HG03575 (cell line): ENCODE data around the gene OR6P1.

ENCODE experiments used
- ATAC-seq: cut with Tn5 transposase; IDR thresholded peaks from one replicate; pipeline ENCODE4 v1.9.1; 2021; ENCODE audit not compliant: unreplicated experiment, insufficient number of reproducible peaks, low FRiP score; ENCODE audit errors: extremely low read depth

OR6P1 gene

GRCh38 chr1:158570480-158570879 lies at the start of gene OR6P1:
OR6P1 (minus strand) TSS chr1:158570580; CDS start chr1:158563604, 6,976 bp downstream.
- ATAC-seq = no peak

GRCh38 chr1:158613764-158614163 lies 43.4 kb upstream of the OR6P1 start:
- no peak for ATAC-seq

GRCh38 chr1:158611916-158612315 lies 41.5 kb upstream of the OR6P1 start:
- ATAC-seq = no peak

- no peak for ATAC-seq
Measured at GRCh38 chr1:158607296-158607695, 36.9 kb upstream of the OR6P1 start.

DNA sequence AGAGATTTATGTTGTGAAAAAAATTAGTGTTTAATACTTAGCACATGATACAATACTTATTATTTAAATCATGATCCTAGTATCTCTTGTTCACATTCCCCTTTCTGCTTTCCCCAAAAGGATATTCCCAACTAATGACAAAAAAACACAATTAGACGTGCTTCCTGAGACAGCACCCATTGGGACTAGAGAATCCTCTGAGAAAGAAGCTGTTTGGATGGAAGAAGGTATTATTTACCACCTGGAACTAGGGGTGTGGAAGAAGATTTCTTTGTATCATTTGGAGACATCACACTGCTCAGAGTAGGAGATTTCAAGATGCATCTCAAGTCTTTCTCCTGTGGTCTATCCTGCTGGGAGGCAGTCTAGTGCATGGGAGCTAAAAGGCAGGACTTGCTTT lies 34.6 kb upstream of the OR6P1 start, which contains the start of gene OR10Z1:
TSS of gene OR10Z1 (plus strand) at position 301 of the 400 bp plus-strand sequence. CDS start 1,171 bp downstream, outside the sequence.
- no peak for ATAC-seq

- ATAC-seq = no peak
Measured at GRCh38 chr1:158600735-158601134, 30.4 kb upstream of the OR6P1 start.

DNA sequence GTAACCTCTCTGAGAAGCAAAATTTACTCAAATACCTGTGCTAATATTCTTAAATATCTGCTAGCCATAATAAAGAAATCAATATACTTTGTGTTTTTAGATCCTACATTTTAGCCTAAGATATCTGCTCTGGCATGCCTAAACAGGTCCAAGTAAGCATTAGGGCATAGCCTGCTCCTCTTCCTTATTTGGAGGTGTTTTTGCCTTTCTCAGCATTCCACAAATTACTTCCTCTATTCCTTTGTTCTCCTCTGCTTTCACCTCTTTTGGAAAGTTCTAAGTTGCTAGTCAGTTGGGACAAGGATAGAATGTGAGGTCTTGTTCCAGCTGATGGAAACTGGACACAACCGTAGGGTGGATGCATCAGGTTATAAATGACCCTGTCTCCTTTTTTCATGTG lies 16.6 kb upstream of the OR6P1 start:
- ATAC-seq = no peak

DNA sequence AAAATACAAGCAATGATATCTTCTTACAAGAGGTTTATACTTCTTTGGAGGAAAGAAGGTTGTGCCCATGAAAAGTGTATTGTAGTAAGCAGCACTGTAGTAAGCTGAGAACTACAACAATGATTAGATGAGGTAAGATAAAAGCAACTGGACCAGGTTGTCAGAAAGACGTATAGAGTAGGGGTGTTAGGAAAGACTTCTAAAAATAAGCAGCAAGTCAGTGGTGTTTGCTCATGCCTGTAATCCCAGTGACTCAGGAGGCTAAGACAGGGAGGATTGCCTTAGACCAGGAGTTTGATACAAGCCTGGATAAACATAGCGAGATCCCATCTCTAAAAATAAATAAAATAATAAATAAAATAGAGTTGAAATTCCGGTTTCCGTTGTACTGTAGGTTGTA lies 13.6 kb upstream of the OR6P1 start:
- ATAC-seq = no peak

DNA sequence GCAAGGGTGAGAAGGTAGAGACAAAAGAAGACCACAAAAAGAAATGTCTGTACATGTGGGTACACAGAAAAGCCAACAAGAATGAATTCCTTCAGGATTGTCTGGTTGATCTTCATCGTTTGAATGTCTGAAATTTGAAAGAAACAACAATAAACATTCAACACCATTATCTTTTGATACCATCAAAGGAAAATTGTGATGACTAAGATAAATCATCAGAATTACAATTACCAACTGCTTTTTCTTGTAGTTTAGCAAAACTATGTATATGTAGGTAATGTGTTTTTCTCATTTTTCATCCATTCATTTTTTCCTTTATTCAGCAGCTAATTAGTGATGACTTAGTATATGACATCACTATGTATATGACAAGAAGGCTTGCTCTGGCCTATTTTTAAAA lies 9.4 kb upstream of the OR6P1 start, which contains the start of gene OR10X1:
TSS of gene OR10X1 (minus strand) at position 167 of the 400 bp plus-strand sequence. CDS start at position 167, 0 bp downstream.
- ATAC-seq = no peak

DNA sequence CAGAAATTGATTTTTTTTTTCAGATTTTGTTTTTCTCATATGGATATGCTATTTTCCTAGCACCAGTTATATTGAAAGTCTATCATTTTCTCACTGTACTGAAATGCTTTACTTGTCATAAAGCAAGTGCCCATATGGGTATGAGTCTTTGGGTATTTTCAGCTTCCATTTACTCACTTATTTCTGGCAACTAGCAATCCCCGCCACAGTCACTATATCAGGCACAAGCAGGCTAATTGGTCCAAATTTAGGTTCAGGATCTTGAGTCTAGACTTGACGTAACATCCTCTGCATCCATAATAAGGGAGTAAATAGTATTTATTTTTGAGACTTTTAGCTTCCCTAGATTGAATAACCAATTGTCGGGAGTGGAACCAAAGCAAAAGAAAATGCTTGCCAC lies 7.2 kb upstream of the OR6P1 start:
- ATAC-seq = no peak

DNA sequence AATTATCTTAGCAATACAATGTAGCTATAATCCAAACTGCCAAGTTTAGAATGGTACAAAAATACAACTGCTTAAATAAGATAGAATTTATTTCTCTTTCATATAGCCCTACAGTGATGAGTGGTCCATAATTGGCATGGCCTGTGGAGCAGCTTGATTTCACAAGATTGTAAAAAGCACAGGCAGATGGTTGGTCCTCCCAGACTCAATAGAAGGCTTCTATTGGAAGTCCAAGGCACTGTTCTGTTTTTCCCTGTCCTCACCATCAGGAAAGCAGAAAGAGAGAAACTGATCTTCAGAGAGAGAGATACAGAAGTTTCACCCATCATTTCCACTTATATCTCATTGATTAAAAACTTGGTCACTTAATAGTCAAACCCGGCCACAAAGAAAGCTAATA lies 1.8 kb upstream of the OR6P1 start:
- ATAC-seq = no peak

GRCh38 chr1:158564608-158565007 lies 5.8 kb downstream of the OR6P1 start:
- ATAC-seq = no peak

GRCh38 chr1:158563853-158564252 lies 6.5 kb downstream of the OR6P1 start:
- ATAC-seq = no peak

- ATAC-seq = no peak
Measured at GRCh38 chr1:158559696-158560095, 10.7 kb downstream of the OR6P1 start.

GRCh38 chr1:158554352-158554751 lies 16.0 kb downstream of the OR6P1 start, which contains the start of gene OR6Y1:
OR6Y1 (minus strand) TSS chr1:158554405; CDS start chr1:158548105, 6,300 bp downstream.
- ATAC-seq = no peak

DNA sequence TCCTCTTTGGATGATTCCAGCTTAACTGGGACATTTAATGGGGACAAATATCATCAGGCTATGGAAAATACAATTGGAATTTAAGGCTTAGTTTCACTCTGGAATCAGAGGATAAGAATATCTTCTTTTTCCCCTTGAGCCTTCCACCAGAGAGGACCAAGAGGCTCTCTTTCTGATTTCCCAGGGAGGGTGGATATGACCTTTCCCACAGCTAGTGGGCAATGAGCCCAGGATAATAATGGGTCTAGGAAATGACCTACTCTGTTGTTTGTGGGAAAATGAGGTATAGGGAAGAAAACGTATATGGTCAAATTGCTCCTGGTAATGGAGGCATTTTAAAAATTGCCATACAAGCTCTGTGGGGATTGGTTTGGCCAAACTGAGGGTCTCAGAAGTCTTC lies 18.1 kb downstream of the OR6P1 start:
- no peak for ATAC-seq

DNA sequence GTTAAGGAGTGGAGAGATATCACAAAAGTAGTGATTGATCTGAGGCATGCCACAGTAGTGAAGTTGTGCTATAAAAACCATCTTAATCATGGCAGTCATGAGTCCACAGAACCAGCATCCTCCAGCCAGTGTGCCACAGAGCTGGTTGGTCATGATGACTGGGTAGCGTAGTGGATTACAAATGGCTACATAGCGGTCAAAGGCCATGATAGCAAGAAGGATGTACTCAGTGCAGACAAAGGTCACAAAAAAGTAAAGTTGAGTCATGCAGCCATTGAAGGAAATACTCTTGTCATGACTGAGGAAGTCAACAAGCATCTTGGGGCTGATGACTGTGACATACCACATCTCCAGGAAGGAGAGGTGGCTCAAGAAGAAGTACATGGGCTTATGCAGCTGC lies 22.8 kb downstream of the OR6P1 start:
- no peak for ATAC-seq

DNA sequence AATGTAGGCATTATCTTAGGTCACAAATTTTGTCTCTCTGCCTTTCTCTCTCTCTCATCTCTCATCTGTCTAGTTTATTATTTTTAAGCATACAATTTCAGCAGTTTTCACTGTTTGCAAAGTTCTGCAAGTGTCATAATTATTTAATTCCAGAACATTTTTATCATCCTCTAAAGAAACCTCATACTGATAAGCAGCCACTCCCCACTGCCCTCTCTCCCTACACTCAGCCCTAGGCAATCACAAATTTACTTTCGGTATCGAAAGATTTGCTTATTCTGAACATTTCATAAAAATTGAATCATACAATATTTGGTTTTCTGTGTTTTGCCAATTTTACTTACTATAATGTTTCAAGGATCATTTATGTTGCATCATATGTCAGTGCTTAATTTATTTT lies 32.8 kb downstream of the OR6P1 start:
- no peak for ATAC-seq

DNA sequence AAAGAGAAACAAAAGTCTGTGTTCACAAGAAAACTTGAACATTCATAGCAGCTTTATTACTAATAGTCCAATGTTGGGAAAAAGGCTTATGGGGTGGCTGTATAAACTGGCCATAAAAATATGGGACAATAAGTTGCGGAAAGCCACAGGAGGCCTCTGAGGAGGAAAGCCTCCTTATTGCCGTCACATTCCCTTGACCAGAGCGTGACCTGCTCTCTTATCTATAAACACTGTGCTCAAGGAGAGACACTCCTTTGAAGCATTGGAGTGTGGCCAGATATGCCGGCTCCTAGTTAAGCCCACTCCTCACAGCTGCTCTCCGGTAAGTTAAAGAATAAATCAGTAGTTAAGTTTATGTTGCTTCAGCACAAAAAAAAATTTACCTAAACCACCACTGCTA lies 35.9 kb downstream of the OR6P1 start:
- no peak for ATAC-seq

DNA sequence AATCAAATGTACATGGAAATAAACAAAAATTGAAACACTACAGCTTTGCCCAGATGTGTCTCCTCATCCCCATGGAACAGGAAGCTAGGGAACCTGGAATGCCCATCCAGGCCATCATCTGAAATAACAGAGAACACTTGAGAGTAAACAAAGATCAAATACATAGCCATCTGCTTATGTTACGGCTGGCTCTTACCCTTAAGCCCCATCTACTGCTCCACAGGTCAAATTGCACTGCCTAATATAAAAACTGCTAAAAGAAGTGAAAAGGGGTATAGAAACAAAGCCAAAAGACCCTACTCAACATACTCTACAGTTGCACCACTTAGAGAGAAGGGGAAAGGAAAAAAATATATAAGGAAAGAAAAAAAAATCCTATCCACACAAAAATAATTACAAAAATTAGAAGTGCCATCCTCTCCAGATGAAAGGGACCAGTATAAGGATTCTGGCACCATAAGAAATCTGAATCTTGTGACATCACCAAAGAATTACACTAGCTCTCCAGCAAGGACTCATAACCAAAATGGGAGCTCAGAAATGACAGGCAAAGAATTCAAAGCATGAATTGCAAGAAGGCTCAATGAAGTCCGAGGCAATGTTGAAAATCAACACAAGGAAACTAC lies 43.1 kb downstream of the OR6P1 start:
- ATAC-seq = no peak

DNA sequence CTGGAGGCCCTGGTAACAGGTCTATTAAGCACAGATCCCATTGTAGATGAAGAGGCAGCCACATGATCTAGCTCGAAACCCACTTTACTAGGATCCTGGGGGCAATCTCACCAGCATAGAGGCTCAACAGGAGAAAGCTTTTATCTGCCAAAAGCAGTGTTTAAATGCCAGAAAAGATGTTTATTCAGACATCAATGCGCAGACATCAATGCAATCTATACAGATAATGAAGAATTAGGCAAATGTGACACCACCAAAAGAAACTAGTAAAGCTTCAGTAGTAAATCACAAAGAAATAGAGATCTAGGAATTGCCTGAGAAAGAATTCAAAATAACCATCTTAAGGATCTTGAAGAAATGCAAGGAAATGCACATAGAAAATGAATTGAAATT lies 48.7 kb downstream of the OR6P1 start:
- no peak for ATAC-seq
